HG03439 (cell line): ENCODE data around the gene ST8SIA5.
"Not testable (repeated sequence)": the region's sequence is repeated elsewhere in the genome, so short reads cannot be mapped to it uniquely, and the experiment has no call there.

Experiments used
- ATAC-seq: cut with Tn5 transposase; IDR thresholded peaks from one replicate; pipeline ENCODE4 v1.9.1; 2021; ENCODE audit warnings: mild to moderate bottlenecking, moderate library complexity; ENCODE audit not compliant: unreplicated experiment

Gene ST8SIA5

GRCh38 chr18:46756559-46757201 is at the start of gene ST8SIA5:
Gene ST8SIA5, minus strand, starts transcription at chr18:46757053. Its CDS starts 545 bp downstream, at chr18:46756508.
- ATAC-seq = no peak

GRCh38 chr18:46795945-46796344 is 39.1 kb upstream of the ST8SIA5 start:
- not testable (repeated sequence) for ATAC-seq

- no peak for ATAC-seq
Measured at GRCh38 chr18:46794607-46795006, 37.8 kb upstream of the ST8SIA5 start.

- ATAC-seq = no peak
Measured at GRCh38 chr18:46793565-46793964, 36.7 kb upstream of the ST8SIA5 start.

- no peak for ATAC-seq
Measured at GRCh38 chr18:46789088-46789487, 32.2 kb upstream of the ST8SIA5 start.

GRCh38 chr18:46787674-46788073 is 30.8 kb upstream of the ST8SIA5 start:
- ATAC-seq = no peak

GRCh38 chr18:46772357-46772756 is 15.5 kb upstream of the ST8SIA5 start:
- no peak for ATAC-seq

GRCh38 chr18:46771141-46771540 is 14.3 kb upstream of the ST8SIA5 start:
- no peak for ATAC-seq

GRCh38 chr18:46770708-46771107 is 13.9 kb upstream of the ST8SIA5 start:
- no peak for ATAC-seq

GRCh38 chr18:46768166-46768921 is 11.5 kb upstream of the ST8SIA5 start:
- no peak for ATAC-seq

- ATAC-seq = no peak
Measured at GRCh38 chr18:46767217-46767616, 10.4 kb upstream of the ST8SIA5 start.

- no peak for ATAC-seq
Measured at GRCh38 chr18:46764586-46764985, 7.7 kb upstream of the ST8SIA5 start.

GRCh38 chr18:46761059-46761769 is 4.4 kb upstream of the ST8SIA5 start:
- no peak for ATAC-seq

GRCh38 chr18:46759890-46760289 is 3.0 kb upstream of the ST8SIA5 start:
- ATAC-seq = no peak

- no peak for ATAC-seq
Measured at GRCh38 chr18:46756025-46756558, 761 bp downstream of the ST8SIA5 start.

GRCh38 chr18:46755315-46756024 is 1.4 kb downstream of the ST8SIA5 start:
- no peak for ATAC-seq

GRCh38 chr18:46754661-46755292 is 2.1 kb downstream of the ST8SIA5 start:
- no peak for ATAC-seq

GRCh38 chr18:46754188-46754587 is 2.7 kb downstream of the ST8SIA5 start:
- peak; percentile 59 for ATAC-seq

- ATAC-seq = no peak
Measured at GRCh38 chr18:46751882-46752281, 5.0 kb downstream of the ST8SIA5 start.

GRCh38 chr18:46750626-46751025 is 6.2 kb downstream of the ST8SIA5 start:
- ATAC-seq = no peak
